ENCODE results near the gene NR2E1. TPM values are rescaled to one million over a fixed set of nuclear protein-coding genes. Genes with fewer than 3 reads are reported as not detected.

The NR2E1 gene
- total and polyA plus RNA-seq, 2 of the 13 experiments (the other 11 are each of a cell fraction or from before 2014, with no cell fraction given) = not detected

DNA sequence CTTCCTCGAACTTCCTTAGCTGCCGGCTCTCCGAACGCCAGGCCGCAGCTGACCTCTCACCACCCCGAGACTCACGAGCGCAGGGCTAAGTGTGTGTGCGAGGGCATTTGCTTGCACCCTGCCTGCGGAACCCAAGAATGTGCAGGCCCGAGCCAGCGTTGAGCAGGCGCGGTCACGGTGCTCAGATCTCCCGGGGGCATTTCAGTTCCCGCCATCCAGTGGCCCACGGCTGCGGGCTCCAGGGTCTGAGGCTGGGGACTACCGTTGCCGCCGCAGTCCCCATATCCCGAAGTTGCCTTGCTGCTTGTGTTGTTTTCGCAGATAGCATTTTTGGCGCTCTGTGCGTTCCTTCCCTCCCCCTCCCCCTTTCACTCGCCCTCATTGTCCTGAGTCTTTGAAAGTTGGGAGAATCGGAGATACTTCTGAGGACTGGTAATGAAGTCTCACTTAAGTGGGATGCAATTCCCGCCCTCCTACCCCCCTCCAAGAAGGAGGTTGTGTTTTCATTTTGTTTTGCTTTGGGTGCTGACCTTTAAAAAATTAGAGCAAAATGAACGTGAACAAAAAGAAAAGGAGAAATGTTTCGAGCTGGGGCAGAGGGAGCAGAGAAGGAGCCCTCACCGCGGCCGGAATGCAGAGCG lies 1.7 kb downstream of the NR2E1 start:
- FAIRE-seq (no peak), ATAC-seq (no peak), DNase-seq (ENCODE audit: low spot score) (no peak)
- Histone ChIP-seq H3K4me1 (ENCODE audit: insufficient read depth, low read length) (peaks cover 19% of the 10 kb centered on the region), H4K20me1 (ENCODE audit: insufficient read depth, low read length) (no peaks in the 10 kb centered on the region), H3K9ac (ENCODE audit: insufficient read depth, low read depth, low read length) (no peak overlapping the region), H2AFZ (ENCODE audit: low read length) (no peak overlapping the region), H3K79me2 (ENCODE audit: insufficient read depth, low read length) (no peaks in the 10 kb centered on the region), H3K4me3 (replicated peaks in 1 of 3; ENCODE audit: insufficient read depth in 1 of 3, low read depth in 2 of 3, low read length in 3 of 3) (no peak overlapping the region), H3K9me3 (ENCODE audit: low read length) (no peaks in the 10 kb centered on the region), H3K4me2 (ENCODE audit: low read depth, low read length) (peak overlapping the region; percentile 54), H3K36me3 (replicated peaks in 1 of 2; ENCODE audit: control insufficient read depth in 1 of 2, insufficient read depth in 2 of 2, low read length in 2 of 2) (no peaks in the 10 kb centered on the region), H3K27me3 (ENCODE audit: control insufficient read depth in 1 of 2, insufficient read depth in 2 of 2, low read length in 2 of 2) (peaks cover 10 to 65% of the 10 kb centered on the region in 2 experiments), H3K27ac (ENCODE audit: extremely low read length, insufficient read depth, low read length) (no peak overlapping the region)
- intact Hi-C loops (cut with micrococcal nuclease; ENCODE audit: unreplicated experiment) (no loop called here), in situ Hi-C loops (cut with HindIII; ENCODE audit: extremely low pct_ligation_motif_present, low pct_unique_long_range_greater_than_20kb) (no loop called here)
- 82% methylated on average over 34 of the region's 35 CpGs for WGBS (ENCODE audit: low lambda C conversion rate)
- CTCF ChIA-PET (ENCODE audit: low intra/inter-chr PET ratio, low total read pairs) = no interaction called here
- BruUV-seq (replicated peaks) = no TSS peak
- TF ChIP-seq PAF1 (CRISPR knock-in tag; IDR thresholded peaks at IDR 0.05) (no peak), LCORL (IDR thresholded peaks at IDR 0.05) (no peak), LCORL (CRISPR knock-in tag; IDR thresholded peaks at IDR 0.05) (no peak), ZNF20 (CRISPR knock-in tag; IDR thresholded peaks at IDR 0.05) (no peak), PCBP2 (optimal IDR thresholded peaks at IDR 0.05; ENCODE audit: low read depth, low read length, poor library complexity, severe bottlenecking) (no peak)
- TF ChIP-seq, protein P1, sequence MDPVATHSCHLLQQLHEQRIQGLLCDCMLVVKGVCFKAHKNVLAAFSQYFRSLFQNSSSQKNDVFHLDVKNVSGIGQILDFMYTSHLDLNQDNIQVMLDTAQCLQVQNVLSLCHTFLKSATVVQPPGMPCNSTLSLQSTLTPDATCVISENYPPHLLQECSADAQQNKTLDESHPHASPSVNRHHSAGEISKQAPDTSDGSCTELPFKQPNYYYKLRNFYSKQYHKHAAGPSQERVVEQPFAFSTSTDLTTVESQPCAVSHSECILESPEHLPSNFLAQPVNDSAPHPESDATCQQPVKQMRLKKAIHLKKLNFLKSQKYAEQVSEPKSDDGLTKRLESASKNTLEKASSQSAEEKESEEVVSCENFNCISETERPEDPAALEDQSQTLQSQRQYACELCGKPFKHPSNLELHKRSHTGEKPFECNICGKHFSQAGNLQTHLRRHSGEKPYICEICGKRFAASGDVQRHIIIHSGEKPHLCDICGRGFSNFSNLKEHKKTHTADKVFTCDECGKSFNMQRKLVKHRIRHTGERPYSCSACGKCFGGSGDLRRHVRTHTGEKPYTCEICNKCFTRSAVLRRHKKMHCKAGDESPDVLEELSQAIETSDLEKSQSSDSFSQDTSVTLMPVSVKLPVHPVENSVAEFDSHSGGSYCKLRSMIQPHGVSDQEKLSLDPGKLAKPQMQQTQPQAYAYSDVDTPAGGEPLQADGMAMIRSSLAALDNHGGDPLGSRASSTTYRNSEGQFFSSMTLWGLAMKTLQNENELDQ (CRISPR knock-in tag; IDR thresholded peaks at IDR 0.05; ENCODE audit: borderline replicate concordance) = no peak
- TF ChIP-seq, protein P2, sequence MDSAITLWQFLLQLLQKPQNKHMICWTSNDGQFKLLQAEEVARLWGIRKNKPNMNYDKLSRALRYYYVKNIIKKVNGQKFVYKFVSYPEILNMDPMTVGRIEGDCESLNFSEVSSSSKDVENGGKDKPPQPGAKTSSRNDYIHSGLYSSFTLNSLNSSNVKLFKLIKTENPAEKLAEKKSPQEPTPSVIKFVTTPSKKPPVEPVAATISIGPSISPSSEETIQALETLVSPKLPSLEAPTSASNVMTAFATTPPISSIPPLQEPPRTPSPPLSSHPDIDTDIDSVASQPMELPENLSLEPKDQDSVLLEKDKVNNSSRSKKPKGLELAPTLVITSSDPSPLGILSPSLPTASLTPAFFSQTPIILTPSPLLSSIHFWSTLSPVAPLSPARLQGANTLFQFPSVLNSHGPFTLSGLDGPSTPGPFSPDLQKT (CRISPR knock-in tag; IDR thresholded peaks at IDR 0.05; ENCODE audit: borderline replicate concordance) = no peak
- POLR2A ChIA-PET = no interaction called here
